Tibial nerve (tissue), 4 donors: Measurements from ENCODE around the gene MTSS2. TPM values are rescaled to one million over a fixed set of nuclear protein-coding genes. Genes with fewer than 3 reads are reported as not detected.
A peak's percentile ranks its signal among the peaks of the same experiment; 100 is the strongest.

Experiments
- DNase-seq, 2 donors: peaks; one replicate each; pipeline ENCODE4 v3.0.0-alpha.2; 2019; ENCODE audit warnings: low spot score in 2 of 2
- H3K27ac ChIP-seq, 4 donors: fragments of 200-600 bp; sonication (generic) in 3 of 4; one replicate each; pipeline ENCODE4 v1.5.1; 2017 to 2019; ENCODE audit warnings: mild to moderate bottlenecking in 1 of 4
- H3K27me3 ChIP-seq, 2 donors: fragments of 200-600 bp; sonication (generic) in 1 of 2; one replicate each; pipeline versions ENCODE4 v1.5.1 to v1.6.0; 2017 to 2019
- H3K36me3 ChIP-seq, 3 donors: fragments of 200-600 bp; sonication (generic); one replicate each; pipeline ENCODE4 v1.5.1; 2018 to 2019
- H3K4me1 ChIP-seq, 4 donors: fragments of 200-600 bp; sonication (generic) in 3 of 4; one replicate each; pipeline ENCODE4 v1.5.1; 2017 to 2019
- H3K4me3 ChIP-seq, 4 donors: fragments of 200-600 bp; sonication (generic) in 3 of 4; one replicate each; pipeline ENCODE4 v1.5.1; 2017 to 2019; ENCODE audit warnings: mild to moderate bottlenecking in 1 of 4, moderate library complexity in 1 of 4
- H3K9me3 ChIP-seq, 4 donors: fragments of 200-600 bp; sonication (generic) in 3 of 4; one replicate each; pipeline ENCODE4 v1.5.1; 2017 to 2019
- EP300 ChIP-seq, 2 donors: sonication (generic); formaldehyde crosslinking; IDR thresholded peaks; one replicate each; pipeline ENCODE4 v1.6.1; 2017; ENCODE audit warnings: antibody characterized with exemption in 2 of 2, mild to moderate bottlenecking in 1 of 2
- POLR2A ChIP-seq, 2 donors: fragments of 450-650 bp; IDR thresholded peaks; one replicate each; pipeline ENCODE4 v1.6.1; 2017; ENCODE audit warnings: antibody characterized with exemption in 2 of 2, mild to moderate bottlenecking in 2 of 2, moderate library complexity in 2 of 2
- WGBS, 2 donors: methylation state at CpG; one replicate each; pipeline ENCODE4 v1.1.5; 2018; 5-methylcytosine and 5-hydroxymethylcytosine counted together
- total RNA-seq, 4 donors: library from RNA; depleted of rRNA; stranded (reverse); fragments of >200 nt; gene quantifications; one replicate each; pipeline ENCODE4 v1.1.0, GENCODE V29; 2016
- TF ChIP-seq, protein P1 (sequence below), 5 experiments: fragments of 200-600 bp in 3 of 5; fragments of 450-650 bp in 2 of 5; sonication (generic) in 3 of 5; IDR thresholded peaks; one replicate each; pipeline ENCODE4 v1.5.1; 2016 to 2019; ENCODE audit warnings: antibody characterized with exemption in 5 of 5, mild to moderate bottlenecking in 3 of 5, moderate library complexity in 2 of 5

Gene MTSS2
- total RNA-seq, 4 donors from 2014 or later, result 24.1 to 40.6 (median 35.4) TPM

DNA sequence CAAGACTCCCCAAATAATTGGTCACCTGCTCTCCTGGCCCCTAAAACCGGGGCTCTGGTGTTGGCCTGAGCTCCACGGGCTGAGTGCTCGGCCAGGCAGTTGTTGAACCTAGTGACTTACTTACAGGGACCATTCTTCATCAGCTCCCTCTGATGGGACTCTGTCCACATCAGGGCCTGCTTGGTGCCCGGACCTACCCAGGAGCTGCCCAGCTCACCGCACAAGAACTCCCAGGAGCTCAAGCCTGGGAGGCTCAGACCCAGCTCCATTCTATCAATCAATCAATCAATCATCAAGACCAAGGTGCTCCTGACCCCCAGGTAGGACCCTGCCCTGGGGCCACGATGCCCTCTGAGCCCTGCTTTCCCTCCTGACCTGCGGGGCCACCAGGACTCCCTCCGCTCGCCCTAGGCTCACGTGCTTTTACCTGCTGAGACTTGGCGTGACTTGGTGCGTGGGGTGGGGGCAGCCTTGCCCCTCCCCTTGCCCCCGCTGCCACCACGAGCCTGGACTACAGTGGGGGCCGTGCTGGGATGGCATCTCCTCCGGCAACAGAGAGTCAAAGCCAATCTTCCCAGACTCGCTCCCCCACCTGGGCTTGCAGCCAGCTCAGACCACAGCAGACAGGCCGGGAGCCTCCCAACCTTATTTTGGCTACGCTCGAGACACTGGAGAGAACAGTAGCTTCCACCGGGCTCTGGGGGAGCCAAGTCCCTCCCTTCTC, 23.8 kb downstream of the MTSS2 start:
- Histone ChIP-seq H3K4me3 (no peak overlapping the region), H3K9me3 (no peaks in the 10 kb centered on the region), H3K27me3 (no peaks in the 10 kb centered on the region), H3K36me3 (peaks cover 4 to 92% (median 7%) of the 10 kb centered on the region in 3 donors), H3K4me1 (peaks cover 0 to 33% (median 4%) of the 10 kb centered on the region in 4 donors), H3K27ac (peak overlapping the region in 3 of 4 donors; percentile 26 to 55 (median 46))
- DNase-seq, result no peak
- WGBS, 2 donors, result 62 to 65% methylated on average over 14 to 21 of the region's 21 CpGs
- TF ChIP-seq EP300 (IDR thresholded peaks at IDR 0.05) (no peak), POLR2A (IDR thresholded peaks at IDR 0.05) (no peak)
- TF ChIP-seq, protein P1, sequence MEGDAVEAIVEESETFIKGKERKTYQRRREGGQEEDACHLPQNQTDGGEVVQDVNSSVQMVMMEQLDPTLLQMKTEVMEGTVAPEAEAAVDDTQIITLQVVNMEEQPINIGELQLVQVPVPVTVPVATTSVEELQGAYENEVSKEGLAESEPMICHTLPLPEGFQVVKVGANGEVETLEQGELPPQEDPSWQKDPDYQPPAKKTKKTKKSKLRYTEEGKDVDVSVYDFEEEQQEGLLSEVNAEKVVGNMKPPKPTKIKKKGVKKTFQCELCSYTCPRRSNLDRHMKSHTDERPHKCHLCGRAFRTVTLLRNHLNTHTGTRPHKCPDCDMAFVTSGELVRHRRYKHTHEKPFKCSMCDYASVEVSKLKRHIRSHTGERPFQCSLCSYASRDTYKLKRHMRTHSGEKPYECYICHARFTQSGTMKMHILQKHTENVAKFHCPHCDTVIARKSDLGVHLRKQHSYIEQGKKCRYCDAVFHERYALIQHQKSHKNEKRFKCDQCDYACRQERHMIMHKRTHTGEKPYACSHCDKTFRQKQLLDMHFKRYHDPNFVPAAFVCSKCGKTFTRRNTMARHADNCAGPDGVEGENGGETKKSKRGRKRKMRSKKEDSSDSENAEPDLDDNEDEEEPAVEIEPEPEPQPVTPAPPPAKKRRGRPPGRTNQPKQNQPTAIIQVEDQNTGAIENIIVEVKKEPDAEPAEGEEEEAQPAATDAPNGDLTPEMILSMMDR (IDR thresholded peaks at IDR 0.05), result no peak

DNA sequence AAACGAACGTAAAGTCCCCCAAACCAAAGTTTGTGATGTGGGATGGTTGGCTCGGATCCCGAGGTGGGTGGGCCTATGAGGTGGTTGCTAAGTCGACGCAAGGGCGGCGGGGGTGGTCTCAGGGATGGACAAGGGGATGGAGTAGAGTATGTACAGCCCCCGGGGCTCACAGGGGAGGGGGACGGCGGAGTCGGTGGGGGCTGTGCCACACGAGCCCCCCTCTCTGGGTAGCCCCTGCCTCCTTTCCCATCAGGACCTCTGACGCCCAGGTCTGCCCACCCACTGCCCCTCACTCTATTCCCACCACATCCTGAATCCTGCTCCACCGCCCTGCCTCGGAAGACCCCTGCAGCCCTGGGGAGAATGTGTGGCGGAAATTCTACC, 24.3 kb downstream of the MTSS2 start:
- peaks cover 0 to 33% (median 4%) of the 10 kb centered on the region in 4 donors for H3K4me1 ChIP-seq
- peaks cover 4 to 92% (median 7%) of the 10 kb centered on the region in 3 donors for H3K36me3 ChIP-seq
- no peaks in the 10 kb centered on the region for H3K27me3 ChIP-seq
- H3K9me3 ChIP-seq, result no peaks in the 10 kb centered on the region
- peak overlapping the region in 1 of 4 donors; percentile 8 for H3K27ac ChIP-seq
- no peak overlapping the region for H3K4me3 ChIP-seq
- 66 to 74% methylated on average over 17 of the region's 17 CpGs for WGBS, 2 donors
- TF ChIP-seq POLR2A (IDR thresholded peaks at IDR 0.05) (no peak), EP300 (IDR thresholded peaks at IDR 0.05) (no peak)
- TF ChIP-seq, protein P1 (IDR thresholded peaks at IDR 0.05), result no peak
- no peak for DNase-seq

DNA sequence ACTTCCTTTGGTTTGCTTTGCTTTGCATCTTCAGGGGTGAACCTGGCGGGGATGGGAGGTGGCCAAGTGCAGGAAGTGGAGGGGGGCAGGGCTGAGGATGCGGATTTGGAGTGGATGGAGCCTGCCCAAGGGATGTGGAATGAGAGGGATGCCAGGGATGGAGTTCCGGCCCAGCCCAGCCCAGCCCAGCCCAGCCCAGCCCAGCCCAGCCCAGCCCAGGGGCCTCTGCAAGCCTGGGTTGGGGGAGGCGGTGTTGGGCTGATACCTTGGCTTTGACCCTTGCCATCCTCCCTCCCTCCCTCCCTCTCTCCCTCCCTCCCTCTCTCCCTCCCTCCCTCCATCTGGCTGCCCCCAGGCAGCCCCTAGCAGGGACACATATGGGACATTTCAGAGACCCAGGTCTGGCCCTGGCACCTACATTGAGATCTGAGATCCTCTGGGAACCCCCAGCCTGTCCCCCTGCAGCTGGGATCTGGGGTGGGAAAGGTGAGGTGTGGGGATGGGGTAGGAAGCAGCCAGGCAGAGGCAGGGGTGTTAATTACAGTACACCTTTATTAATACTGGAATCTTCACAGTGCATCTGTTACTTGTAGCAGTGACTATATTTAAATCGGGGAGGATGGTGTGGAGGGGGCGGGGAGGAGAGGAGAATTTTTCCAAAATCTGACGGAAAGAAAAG, 25.0 kb downstream of the MTSS2 start:
- Histone ChIP-seq H3K36me3 (peaks cover 4 to 92% (median 7%) of the 10 kb centered on the region in 3 donors), H3K4me3 (no peak overlapping the region), H3K4me1 (peaks cover 0 to 33% (median 4%) of the 10 kb centered on the region in 4 donors), H3K9me3 (no peaks in the 10 kb centered on the region), H3K27me3 (no peaks in the 10 kb centered on the region), H3K27ac (no peak overlapping the region)
- no peak for DNase-seq
- TF ChIP-seq POLR2A (IDR thresholded peaks at IDR 0.05), result no peak
- TF ChIP-seq, protein P1 (IDR thresholded peaks at IDR 0.05), result no peak
- no peak for TF ChIP-seq EP300 (IDR thresholded peaks at IDR 0.05)
- WGBS, 2 donors, result 38 to 57% methylated on average over 6 to 7 of the region's 7 CpGs

DNA sequence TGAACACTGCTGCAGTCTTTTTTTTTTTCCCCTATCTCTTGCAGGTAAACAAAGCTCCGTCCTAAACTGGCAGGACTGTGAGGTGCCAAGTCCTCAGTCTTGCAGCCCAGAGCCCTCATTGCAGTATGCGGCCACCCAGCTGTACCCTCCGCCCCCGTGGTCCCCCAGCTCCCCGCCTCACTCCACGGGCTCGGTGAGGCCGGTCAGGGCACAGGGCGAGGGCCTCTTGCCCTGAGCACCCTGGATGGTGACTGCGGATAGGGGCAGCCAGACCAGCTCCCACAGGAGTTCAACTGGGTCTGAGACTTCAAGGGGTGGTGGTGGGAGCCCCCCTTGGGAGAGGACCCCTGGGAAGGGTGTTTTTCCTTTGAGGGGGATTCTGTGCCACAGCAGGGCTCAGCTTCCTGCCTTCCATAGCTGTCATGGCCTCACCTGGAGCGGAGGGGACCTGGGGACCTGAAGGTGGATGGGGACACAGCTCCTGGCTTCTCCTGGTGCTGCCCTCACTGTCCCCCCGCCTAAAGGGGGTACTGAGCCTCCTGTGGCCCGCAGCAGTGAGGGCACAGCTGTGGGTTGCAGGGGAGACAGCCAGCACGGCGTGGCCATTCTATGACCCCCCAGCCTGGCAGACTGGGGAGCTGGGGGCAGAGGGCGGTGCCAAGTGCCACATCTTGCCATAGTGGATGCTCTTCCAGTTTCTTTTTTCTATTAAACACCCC, 25.7 kb downstream of the MTSS2 start:
- Histone ChIP-seq H3K9me3 (no peaks in the 10 kb centered on the region), H3K27ac (peak overlapping the region in 1 of 4 donors; percentile 21), H3K27me3 (no peaks in the 10 kb centered on the region), H3K4me3 (no peak overlapping the region), H3K36me3 (peaks cover 2 to 90% (median 4%) of the 10 kb centered on the region in 3 donors), H3K4me1 (peaks cover 0 to 33% (median 4%) of the 10 kb centered on the region in 4 donors)
- TF ChIP-seq POLR2A (IDR thresholded peaks at IDR 0.05) (no peak), EP300 (IDR thresholded peaks at IDR 0.05) (no peak)
- TF ChIP-seq, protein P1 (IDR thresholded peaks at IDR 0.05), result no peak
- WGBS, 2 donors, result 76 to 84% methylated on average over 15 to 16 of the region's 16 CpGs
- DNase-seq, result no peak
